Prostate gland (tissue), 2 donors: ENCODE results near the gene PERP.

Source experiments
- CTCF ChIP-seq, 4 experiments: fragments of 200-600 bp in 2 of 4; fragments of 450-650 bp in 2 of 4; sonication (generic) in 2 of 4; IDR thresholded peaks; 1 replicate in 3 of 4; 2 replicates in 1 of 4; pipeline ENCODE4 v1.5.1; 2016 to 2019; ENCODE audit warnings: antibody characterized with exemption in 4 of 4, mild to moderate bottlenecking in 2 of 4, moderate library complexity in 2 of 4
- POLR2A ChIP-seq: fragments of 450-650 bp; IDR thresholded peaks from one replicate; pipeline ENCODE4 v1.6.1; 2016; ENCODE audit warnings: antibody characterized with exemption, mild to moderate bottlenecking

- no peak for TF ChIP-seq CTCF (IDR thresholded peaks at IDR 0.05)
- TF ChIP-seq POLR2A = no peak
These were observed 7.4 kb downstream of the PERP start for GRCh38 chr6:138099832-138100231.
